AG09309 (cell line): Measurements from ENCODE around the gene STRIP1.

Source experiments
- DNase-seq: peaks from one replicate; pipeline ENCODE4 v3.0.0-alpha.2; 2010; ENCODE audit warnings: low read depth
- H3K4me3 ChIP-seq: 2 replicates; pipeline ENCODE4 v1.5.1; 2011; ENCODE audit warnings: mild to moderate bottlenecking, low read depth, low read length, moderate library complexity; ENCODE audit not compliant: control insufficient read depth
- CTCF ChIP-seq: IDR thresholded peaks from 2 replicates; pipeline ENCODE4 v1.5.1; 2011; ENCODE audit warnings: mild to moderate bottlenecking, low read depth, low read length, inconsistent platforms; ENCODE audit not compliant: insufficient read depth, control insufficient read depth; ENCODE audit errors: missing control alignments

Gene STRIP1

GRCh38 chr1:109990302-109990653, 44.1 kb upstream of the STRIP1 start:
- no peak for DNase-seq
- H3K4me3 ChIP-seq, result no peak overlapping the region
- no peak for TF ChIP-seq CTCF

GRCh38 chr1:109991400-109991925, 43.0 kb upstream of the STRIP1 start:
- TF ChIP-seq CTCF, result no peak
- no peak for DNase-seq
- no peak overlapping the region for H3K4me3 ChIP-seq

- no peak overlapping the region for H3K4me3 ChIP-seq
- no peak for TF ChIP-seq CTCF
- no peak for DNase-seq
Observed at GRCh38 chr1:109993885-109994284, 40.5 kb upstream of the STRIP1 start.

- no peak for DNase-seq
- TF ChIP-seq CTCF, result no peak
- no peak overlapping the region for H3K4me3 ChIP-seq
Observed at GRCh38 chr1:109994654-109995053, 39.8 kb upstream of the STRIP1 start.

- no peak for DNase-seq
- no peak overlapping the region for H3K4me3 ChIP-seq
- no peak for TF ChIP-seq CTCF
Observed at GRCh38 chr1:109995536-109995935, 38.9 kb upstream of the STRIP1 start.

- no peak for TF ChIP-seq CTCF
- no peak overlapping the region for H3K4me3 ChIP-seq
- peak; percentile 65 for DNase-seq
Observed at GRCh38 chr1:109996476-109996875, 37.9 kb upstream of the STRIP1 start.
